OCI-LY7 (cell line): Measurements from ENCODE around the gene MIER1. TPM values are rescaled to one million over a fixed set of nuclear protein-coding genes. Genes with fewer than 3 reads are reported as not detected.
A peak's percentile ranks its signal among the peaks of the same experiment; 100 is the strongest.

ENCODE experiments used
- BruUV-seq: library from RNA; stranded (reverse); fragments of 400-500 nt; replicated peaks from 2 replicates; lab custom pipeline; 2021; lab: Mats Ljungman, UMichigan
- CTCF ChIA-PET: fragments of 300-600 bp; sonication (Branson Sonifier 250); formaldehyde crosslinking; loops from one replicate; lab custom pipeline; 2022; ENCODE audit warnings: antibody characterized with exemption; ENCODE audit not compliant: unreplicated experiment; lab: Charles Lee
- POLR2A ChIA-PET: fragments of 300-600 bp; sonication (Branson Sonifier 250); formaldehyde crosslinking; loops from one replicate; lab custom pipeline; 2022; ENCODE audit warnings: antibody characterized with exemption; lab: Charles Lee
- DNase-seq: peaks from one replicate; pipeline ENCODE4 v3.0.0-alpha.2; 2015; ENCODE audit warnings: low spot score
- H2AFZ ChIP-seq: fragments of 200-600 bp; sonication (generic), shearing (Covaris generic); 2 replicates; pipeline ENCODE4 v1.6.1; 2014; ENCODE audit warnings: mild to moderate bottlenecking, antibody characterized with exemption, low read length, moderate library complexity
- H3K27ac ChIP-seq: fragments of 200-600 bp; sonication (generic); 2 replicates; pipeline ENCODE4 v1.5.1; 2014; ENCODE audit warnings: mixed run types, low read depth, mild to moderate bottlenecking, moderate library complexity, low read length, inconsistent platforms; ENCODE audit not compliant: poor library complexity, severe bottlenecking
- H3K36me3 ChIP-seq: fragments of 200-600 bp; sonication (generic); 2 replicates; pipeline ENCODE4 v1.6.1; 2014; ENCODE audit warnings: mild to moderate bottlenecking, antibody characterized with exemption, low read length, moderate library complexity, mixed read lengths; ENCODE audit not compliant: insufficient read depth
- H3K4me1 ChIP-seq: fragments of 200-600 bp; sonication (generic); 2 replicates; pipeline ENCODE4 v1.5.1; 2014; ENCODE audit warnings: mild to moderate bottlenecking, low read length; ENCODE audit not compliant: insufficient read depth, poor library complexity, severe bottlenecking
- H3K4me2 ChIP-seq: fragments of 200-600 bp; sonication (generic); 2 replicates; pipeline ENCODE4 v1.6.1; 2014; ENCODE audit warnings: mild to moderate bottlenecking, low read length
- H3K4me3 ChIP-seq: fragments of 200-600 bp; sonication (generic); 2 replicates; pipeline ENCODE4 v1.5.1; 2014; ENCODE audit warnings: mild to moderate bottlenecking, low read depth, low read length; ENCODE audit not compliant: poor library complexity, severe bottlenecking
- H3K79me2 ChIP-seq: fragments of 200-600 bp; sonication (generic); 2 replicates; pipeline ENCODE4 v1.6.1; 2016; ENCODE audit warnings: low read depth, mild to moderate bottlenecking, low read length, moderate library complexity, mixed read lengths; ENCODE audit not compliant: insufficient read depth
- H3K9me2 ChIP-seq: fragments of 200-600 bp; sonication (generic); 2 replicates; pipeline ENCODE4 v1.6.1; 2016; ENCODE audit warnings: mild to moderate bottlenecking, low read length, mixed read lengths; ENCODE audit not compliant: insufficient read depth
- H3K9me3 ChIP-seq: fragments of 200-600 bp; sonication (generic); 2 replicates; pipeline ENCODE4 v1.6.1; 2014; ENCODE audit warnings: mild to moderate bottlenecking, mixed run types, low read length, mixed read lengths
- H4K20me1 ChIP-seq: fragments of 200-600 bp; sonication (generic); 2 replicates; pipeline ENCODE4 v1.6.1; 2014; ENCODE audit warnings: mild to moderate bottlenecking, antibody characterized with exemption, low read length, moderate library complexity, mixed read lengths; ENCODE audit not compliant: insufficient read depth
- EZH2phosphoT487 ChIP-seq: fragments of 200-600 bp; sonication (generic); IDR thresholded peaks from 2 replicates; pipeline ENCODE4 v1.6.1; 2018; ENCODE audit warnings: low read depth, borderline replicate concordance, mild to moderate bottlenecking, mixed run types, antibody characterized with exemption, low read length, moderate library complexity, mixed read lengths
- intact Hi-C: fragments of 100-400 bp; cut with micrococcal nuclease; formaldehyde crosslinking; loops from one replicate; pipeline ENCODE4 v1.10.0; 2022; ENCODE audit not compliant: unreplicated experiment
- total RNA-seq, 2 experiments: library from RNA; depleted of rRNA in 1 of 2; stranded (reverse); fragments of >200 nt in 1 of 2; shearing (Covaris generic) in 1 of 2; gene quantifications; 2 replicates each; pipeline ENCODE4 v1.2.3, GENCODE V29; 2014 to 2022
- TF ChIP-seq, protein P1 (sequence below): fragments of 200-600 bp; sonication (generic); conservative IDR thresholded peaks from 2 replicates; pipeline ENCODE4 v1.5.1; 2014; ENCODE audit warnings: mild to moderate bottlenecking, antibody characterized with exemption, low read length, moderate library complexity, mixed read lengths

MIER1 gene
- total RNA-seq, 2 experiments from 2014 or later: 24.4 to 45.9 TPM

DNA sequence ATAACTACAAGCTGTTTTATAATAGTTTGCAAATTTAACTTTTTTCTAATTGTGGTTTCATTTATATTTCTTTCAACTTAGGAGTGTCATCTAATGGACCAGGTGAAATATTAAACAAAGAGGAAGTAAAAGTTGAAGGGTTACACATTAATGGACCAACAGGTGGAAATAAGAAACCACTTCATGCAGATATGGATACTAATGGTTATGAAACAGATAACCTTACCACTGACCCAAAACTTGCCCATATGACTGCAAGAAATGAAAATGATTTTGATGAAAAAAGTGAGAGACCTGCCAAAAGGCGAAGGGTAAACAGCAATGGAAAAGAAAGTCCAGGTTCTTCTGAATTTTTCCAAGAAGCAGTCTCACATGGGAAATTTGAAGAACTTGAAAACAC, 59.7 kb downstream of the MIER1 start:
- ChIA-PET POLR2A (interaction anchor here (0.6 to 1.0 kb wide), 3 partner anchors 22 to 218 kb away, joined by 3 to 4 read pairs (median 3); no protein-coding TSS in a partner anchor), CTCF (no interaction called here)
- no TSS peak for BruUV-seq
- Histone ChIP-seq H3K9me3 (no peaks in the 10 kb centered on the region; the same call in 1 of the 2 replicates), H3K27ac (peak overlapping the region; percentile 84), H3K4me2 (peak overlapping the region; percentile 61), H3K4me3 (peak overlapping the region; percentile 7), H3K4me1 (peaks cover 53% of the 10 kb centered on the region), H2AFZ (no peak overlapping the region), H3K79me2 (peaks cover 18% of the 10 kb centered on the region; the same call in 1 of the 2 replicates), H3K9me2 (no peaks in the 10 kb centered on the region), H3K36me3 (peaks cover 99% of the 10 kb centered on the region), H4K20me1 (no peaks in the 10 kb centered on the region)
- peak; percentile 57 for DNase-seq
- intact Hi-C loops: loop anchor here (1.0 to 5.0 kb wide), 2 partner anchors 52 to 219 kb away; no protein-coding TSS in a partner anchor
- no peak for TF ChIP-seq EZH2phosphoT487
- TF ChIP-seq, protein P1, sequence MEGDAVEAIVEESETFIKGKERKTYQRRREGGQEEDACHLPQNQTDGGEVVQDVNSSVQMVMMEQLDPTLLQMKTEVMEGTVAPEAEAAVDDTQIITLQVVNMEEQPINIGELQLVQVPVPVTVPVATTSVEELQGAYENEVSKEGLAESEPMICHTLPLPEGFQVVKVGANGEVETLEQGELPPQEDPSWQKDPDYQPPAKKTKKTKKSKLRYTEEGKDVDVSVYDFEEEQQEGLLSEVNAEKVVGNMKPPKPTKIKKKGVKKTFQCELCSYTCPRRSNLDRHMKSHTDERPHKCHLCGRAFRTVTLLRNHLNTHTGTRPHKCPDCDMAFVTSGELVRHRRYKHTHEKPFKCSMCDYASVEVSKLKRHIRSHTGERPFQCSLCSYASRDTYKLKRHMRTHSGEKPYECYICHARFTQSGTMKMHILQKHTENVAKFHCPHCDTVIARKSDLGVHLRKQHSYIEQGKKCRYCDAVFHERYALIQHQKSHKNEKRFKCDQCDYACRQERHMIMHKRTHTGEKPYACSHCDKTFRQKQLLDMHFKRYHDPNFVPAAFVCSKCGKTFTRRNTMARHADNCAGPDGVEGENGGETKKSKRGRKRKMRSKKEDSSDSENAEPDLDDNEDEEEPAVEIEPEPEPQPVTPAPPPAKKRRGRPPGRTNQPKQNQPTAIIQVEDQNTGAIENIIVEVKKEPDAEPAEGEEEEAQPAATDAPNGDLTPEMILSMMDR: no peak

DNA sequence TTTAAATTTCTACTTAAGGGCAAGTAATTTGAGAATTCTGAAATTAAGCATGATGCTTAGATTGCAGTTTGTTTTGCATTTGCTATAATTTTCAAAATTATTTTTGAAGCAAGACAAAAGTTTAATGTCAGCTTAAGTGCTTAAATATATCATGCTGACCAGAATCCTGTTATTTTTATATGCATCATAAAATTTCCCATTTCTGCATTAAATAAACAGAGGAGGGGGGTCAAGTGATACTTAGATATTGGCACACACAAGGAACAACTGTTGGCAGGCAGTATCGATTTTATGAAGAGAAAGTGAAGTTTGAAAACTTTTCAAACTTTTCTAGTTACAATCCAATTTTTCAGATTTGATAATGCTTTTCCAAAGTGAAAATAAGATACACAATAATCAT, 61.0 kb downstream of the MIER1 start:
- Histone ChIP-seq H3K4me1 (peaks cover 46% of the 10 kb centered on the region), H3K4me3 (no peak overlapping the region), H4K20me1 (no peaks in the 10 kb centered on the region), H3K9me3 (no peaks in the 10 kb centered on the region; the same call in 1 of the 2 replicates), H3K27ac (no peak overlapping the region), H3K4me2 (no peak overlapping the region), H2AFZ (no peak overlapping the region), H3K9me2 (no peaks in the 10 kb centered on the region), H3K79me2 (peaks cover 18% of the 10 kb centered on the region; the same call in 1 of the 2 replicates), H3K36me3 (peaks cover 99% of the 10 kb centered on the region)
- DNase-seq: no peak
- POLR2A ChIA-PET: interaction anchor here (0.6 to 1.3 kb wide), 8 partner anchors 10 to 456 kb away, joined by 3 to 7 read pairs (median 3); no protein-coding TSS in a partner anchor
- intact Hi-C loops: no loop called here
- CTCF ChIA-PET: no interaction called here
- BruUV-seq: no TSS peak
- no peak for TF ChIP-seq EZH2phosphoT487
- TF ChIP-seq, protein P1: no peak

- BruUV-seq: no TSS peak
Measured at GRCh38 chr1:66993076-66993475, 68.3 kb downstream of the MIER1 start.

More at GRCh38 chr1:66993076-66993475, 68.3 kb downstream of the MIER1 start:
- Histone ChIP-seq H2AFZ (no peak overlapping the region), H3K27ac (no peak overlapping the region), H3K79me2 (no peaks in the 10 kb centered on the region), H3K9me3 (no peaks in the 10 kb centered on the region), H3K4me3 (no peak overlapping the region), H3K4me2 (no peak overlapping the region), H3K4me1 (peaks cover 20% of the 10 kb centered on the region), H3K36me3 (peaks cover 46% of the 10 kb centered on the region), H3K9me2 (no peaks in the 10 kb centered on the region), H4K20me1 (no peaks in the 10 kb centered on the region)
- no peak for DNase-seq
- no peak for TF ChIP-seq EZH2phosphoT487
- TF ChIP-seq, protein P1: no peak
- POLR2A ChIA-PET: no interaction called here
- CTCF ChIA-PET: no interaction called here
- intact Hi-C loops: no loop called here
